H9 (cell line): Measurements from ENCODE around the gene TPP2. TPM values are rescaled to one million over a fixed set of nuclear protein-coding genes. Genes with fewer than 3 reads are reported as not detected.

ENCODE experiments used
- DNase-seq: peaks from one replicate; pipeline ENCODE4 v3.0.0-alpha.2; 2017
- H2AFZ ChIP-seq: one replicate; pipeline ENCODE4 v1.6.1; 2013; ENCODE audit warnings: mild to moderate bottlenecking, low read length, control low read depth, moderate library complexity
- H2AK5ac ChIP-seq: 2 replicates; pipeline ENCODE4 v1.6.1; 2013; ENCODE audit warnings: low read length, control low read depth, mixed read lengths; ENCODE audit not compliant: insufficient read length
- H2BK120ac ChIP-seq: one replicate; pipeline ENCODE4 v1.6.1; 2013; ENCODE audit warnings: low read depth, mild to moderate bottlenecking, low read length, control low read depth, inconsistent platforms; ENCODE audit not compliant: poor library complexity, severe bottlenecking
- H2BK12ac ChIP-seq: 2 replicates; pipeline ENCODE4 v1.6.1; 2013; ENCODE audit warnings: low read length, control low read depth, mixed read lengths, low read depth; ENCODE audit not compliant: insufficient read length
- H2BK15ac ChIP-seq: 2 replicates; pipeline ENCODE4 v1.6.1; 2013; ENCODE audit warnings: low read depth, low read length, control low read depth
- H2BK20ac ChIP-seq: one replicate; pipeline ENCODE4 v1.6.1; 2013; ENCODE audit warnings: low read depth, mild to moderate bottlenecking, low read length, control low read depth, inconsistent platforms; ENCODE audit not compliant: poor library complexity, severe bottlenecking
- H2BK5ac ChIP-seq: 2 replicates; pipeline ENCODE4 v1.6.1; 2013; ENCODE audit warnings: low read length, control low read depth, mixed read lengths; ENCODE audit not compliant: insufficient read length
- H3K14ac ChIP-seq: 2 replicates; pipeline ENCODE4 v1.6.1; 2013; ENCODE audit warnings: low read length, control low read depth; ENCODE audit not compliant: insufficient read depth
- H3K18ac ChIP-seq: 2 replicates; pipeline ENCODE4 v1.6.1; 2013; ENCODE audit warnings: low read depth, mild to moderate bottlenecking, mixed read lengths, low read length, control low read depth; ENCODE audit not compliant: insufficient read length
- H3K23ac ChIP-seq: 2 replicates; pipeline ENCODE4 v1.6.1; 2013; ENCODE audit warnings: low read length, control low read depth, mixed read lengths, low read depth; ENCODE audit not compliant: insufficient read length
- H3K23me2 ChIP-seq: 2 replicates; pipeline ENCODE4 v1.6.1; 2013; ENCODE audit warnings: low read depth, mild to moderate bottlenecking, mixed read lengths, low read length, control low read depth; ENCODE audit not compliant: insufficient read length, poor library complexity, severe bottlenecking
- H3K27ac ChIP-seq: 2 replicates; pipeline ENCODE4 v1.5.1; 2013; ENCODE audit warnings: low read length, control low read depth, mixed read lengths, low read depth; ENCODE audit not compliant: insufficient read length
- H3K27me3 ChIP-seq: 2 replicates; pipeline ENCODE4 v1.6.1; 2013; ENCODE audit warnings: low read length, control low read depth, inconsistent platforms; ENCODE audit not compliant: insufficient read depth
- H3K4ac ChIP-seq: 2 replicates; pipeline ENCODE4 v1.6.1; 2013; ENCODE audit warnings: low read depth, mild to moderate bottlenecking, control low read depth, inconsistent platforms, low read length, moderate library complexity
- H3K4me1 ChIP-seq: 2 replicates; pipeline ENCODE4 v1.6.1; 2013; ENCODE audit warnings: low read length, control low read depth, inconsistent platforms; ENCODE audit not compliant: insufficient read depth
- H3K4me2 ChIP-seq: 2 replicates; pipeline ENCODE4 v1.6.1; 2013; ENCODE audit warnings: low read length, control low read depth, mixed read lengths; ENCODE audit not compliant: insufficient read length, insufficient read depth
- H3K56ac ChIP-seq: 2 replicates; pipeline ENCODE4 v1.6.1; 2013; ENCODE audit warnings: low read depth, mild to moderate bottlenecking, mixed read lengths, low read length, control low read depth; ENCODE audit not compliant: insufficient read length
- H3K79me1 ChIP-seq: 2 replicates; pipeline ENCODE4 v1.6.1; 2013; ENCODE audit warnings: low read depth, mild to moderate bottlenecking, moderate library complexity, low read length, control low read depth, inconsistent platforms; ENCODE audit not compliant: insufficient read depth, poor library complexity, severe bottlenecking
- H3K79me2 ChIP-seq: 2 replicates; pipeline ENCODE4 v1.6.1; 2013; ENCODE audit warnings: low read length, control low read depth, inconsistent platforms; ENCODE audit not compliant: insufficient read depth
- H3K9ac ChIP-seq: 2 replicates; pipeline ENCODE4 v1.6.1; 2013; ENCODE audit warnings: low read length, control low read depth, mixed read lengths; ENCODE audit not compliant: insufficient read length; ENCODE audit errors: extremely low read depth
- H3K9me3 ChIP-seq: one replicate; pipeline ENCODE4 v1.6.1; 2013; ENCODE audit warnings: low read depth, low read length, inconsistent platforms; ENCODE audit not compliant: control insufficient read depth
- H3T11ph ChIP-seq: one replicate; pipeline ENCODE4 v1.6.1; 2013; ENCODE audit warnings: mild to moderate bottlenecking, low read length, control low read depth, inconsistent platforms
- H4K20me1 ChIP-seq: one replicate; pipeline ENCODE4 v1.6.1; 2013; ENCODE audit not compliant: control insufficient read depth, insufficient read length, insufficient read depth
- H4K5ac ChIP-seq: 2 replicates; pipeline ENCODE4 v1.6.1; 2013; ENCODE audit warnings: low read depth, mild to moderate bottlenecking, mixed read lengths, low read length, control low read depth; ENCODE audit not compliant: insufficient read length
- H4K8ac ChIP-seq: replicated peaks from 2 replicates; pipeline ENCODE4 v1.6.1; 2013; ENCODE audit warnings: low read length, control low read depth, mixed read lengths, low read depth; ENCODE audit not compliant: insufficient read length
- H4K91ac ChIP-seq: 2 replicates; pipeline ENCODE4 v1.6.1; 2013; ENCODE audit warnings: low read depth, mild to moderate bottlenecking, moderate library complexity, mixed read lengths, low read length, control low read depth; ENCODE audit not compliant: insufficient read length
- H3K27ac Mint-ChIP-seq, 3 experiments: 2 replicates in 2 of 3; 3 replicates in 1 of 3; pipeline ENCODE4 v1.8.0; 2020 to 2021; ENCODE audit warnings: mixed read lengths in 3 of 3, mild to moderate bottlenecking in 1 of 3, moderate library complexity in 1 of 3
- H3K27me3 Mint-ChIP-seq: 2 replicates; pipeline ENCODE4 v1.8.0; 2021; ENCODE audit warnings: low read depth, mild to moderate bottlenecking, moderate library complexity, mixed read lengths
- H3K36me3 Mint-ChIP-seq, 3 experiments: 2 replicates in 2 of 3; 3 replicates in 1 of 3; pipeline ENCODE4 v1.8.0; 2020 to 2021; ENCODE audit warnings: low read depth in 3 of 3, mixed read lengths in 3 of 3; ENCODE audit not compliant: insufficient read depth in 1 of 3
- H3K4me1 Mint-ChIP-seq, 2 experiments: 2 replicates each; pipeline ENCODE4 v1.8.0; 2020; ENCODE audit warnings: mixed read lengths in 2 of 2
- H3K4me3 Mint-ChIP-seq, 2 experiments: 2 replicates in 1 of 2; 3 replicates in 1 of 2; pipeline ENCODE4 v1.8.0; 2020 to 2021; ENCODE audit warnings: mild to moderate bottlenecking in 2 of 2, mixed read lengths in 2 of 2, moderate library complexity in 1 of 2
- H3K9me3 Mint-ChIP-seq, 2 experiments: 2 replicates in 1 of 2; 3 replicates in 1 of 2; pipeline ENCODE4 v1.8.0; 2020; ENCODE audit warnings: mild to moderate bottlenecking in 2 of 2, mixed read lengths in 2 of 2, moderate library complexity in 1 of 2
- CTCF ChIP-seq: fragments of 200-600 bp; sonication (generic); conservative IDR thresholded peaks from 3 replicates; pipeline ENCODE4 v1.8.0; 2021; ENCODE audit warnings: antibody characterized with exemption, mild to moderate bottlenecking
- WGBS: extraction: QIAGEN DNeasy Blood & Tissue Kit; methylation state at CpG from one replicate; pipeline ENCODE4 v1.1.7; 2013; ENCODE audit warnings: missing lambda C conversion rate, low lambda C conversion rate, mixed read lengths; ENCODE audit not compliant: insufficient read length; ENCODE audit errors: extremely low coverage; 5-methylcytosine and 5-hydroxymethylcytosine counted together
- total RNA-seq: library from RNA; stranded (reverse); gene quantifications from 2 replicates; pipeline ENCODE4 v1.2.1, GENCODE V29; 2021

Gene TPP2
- total RNA-seq, 1 experiment from 2014 or later = 63.5 TPM

- H3T11ph ChIP-seq = no peak overlapping the region
- no peak overlapping the region for H3K4ac ChIP-seq
- H3K27ac ChIP-seq = no peak overlapping the region
- no peak overlapping the region for H3K9ac ChIP-seq
- no CpG with 5 or more reads among the region's 2 CpGs for WGBS
- H3K79me1 ChIP-seq = no peaks in the 10 kb centered on the region
- no peak overlapping the region for H3K27ac Mint-ChIP-seq
- H3K4me1 Mint-ChIP-seq = peaks cover 18 to 20% of the 10 kb centered on the region in 2 experiments
- H2AFZ ChIP-seq = no peak overlapping the region
- H3K4me3 Mint-ChIP-seq = no peak overlapping the region
- peaks cover 2% of the 10 kb centered on the region; the same call in 1 of the 2 replicates for H3K27me3 Mint-ChIP-seq
- no peak for DNase-seq
- H3K79me2 ChIP-seq = no peaks in the 10 kb centered on the region
- H2BK120ac ChIP-seq = no peak overlapping the region
- H3K14ac ChIP-seq = no peak overlapping the region
- H3K4me1 ChIP-seq = peaks cover 3% of the 10 kb centered on the region; the same call in 1 of the 2 replicates
- peaks cover 0 to 4% (median 3%) of the 10 kb centered on the region in 3 experiments; a peak in 2 of 7 replicates for H3K36me3 Mint-ChIP-seq
- no peaks in the 10 kb centered on the region for H4K20me1 ChIP-seq
- no peak overlapping the region for H2AK5ac ChIP-seq
- H3K18ac ChIP-seq = no peak overlapping the region
- no peak overlapping the region for H2BK5ac ChIP-seq
- H2BK12ac ChIP-seq = no peak overlapping the region
- H3K27me3 ChIP-seq = no peaks in the 10 kb centered on the region
- no peak overlapping the region for H3K23ac ChIP-seq
- no peak overlapping the region for H3K4me2 ChIP-seq
- no peaks in the 10 kb centered on the region for H3K23me2 ChIP-seq
- TF ChIP-seq CTCF = no peak
- H3K9me3 ChIP-seq = no peaks in the 10 kb centered on the region
- no peak overlapping the region for H2BK15ac ChIP-seq
- H4K8ac ChIP-seq = no peak overlapping the region
- no peak overlapping the region for H3K56ac ChIP-seq
- H3K9me3 Mint-ChIP-seq = peaks cover 4 to 6% of the 10 kb centered on the region in 2 experiments
- H4K5ac ChIP-seq = no peak overlapping the region
- no peak overlapping the region for H2BK20ac ChIP-seq
- no peak overlapping the region for H4K91ac ChIP-seq
These were observed 97.0 kb downstream of the TPP2 start for GRCh38 chr13:102693776-102694175.
